ENCODE measurements around the gene GRK3. TPM values are rescaled to one million over a fixed set of nuclear protein-coding genes. Genes with fewer than 3 reads are reported as not detected.

The GRK3 gene
- total and polyA plus RNA-seq, 10 of the 15 experiments (the other 5 are each of a cell fraction or from before 2014, with no cell fraction given) = 3.1 to 35.1 (median 14.7) TPM

DNA sequence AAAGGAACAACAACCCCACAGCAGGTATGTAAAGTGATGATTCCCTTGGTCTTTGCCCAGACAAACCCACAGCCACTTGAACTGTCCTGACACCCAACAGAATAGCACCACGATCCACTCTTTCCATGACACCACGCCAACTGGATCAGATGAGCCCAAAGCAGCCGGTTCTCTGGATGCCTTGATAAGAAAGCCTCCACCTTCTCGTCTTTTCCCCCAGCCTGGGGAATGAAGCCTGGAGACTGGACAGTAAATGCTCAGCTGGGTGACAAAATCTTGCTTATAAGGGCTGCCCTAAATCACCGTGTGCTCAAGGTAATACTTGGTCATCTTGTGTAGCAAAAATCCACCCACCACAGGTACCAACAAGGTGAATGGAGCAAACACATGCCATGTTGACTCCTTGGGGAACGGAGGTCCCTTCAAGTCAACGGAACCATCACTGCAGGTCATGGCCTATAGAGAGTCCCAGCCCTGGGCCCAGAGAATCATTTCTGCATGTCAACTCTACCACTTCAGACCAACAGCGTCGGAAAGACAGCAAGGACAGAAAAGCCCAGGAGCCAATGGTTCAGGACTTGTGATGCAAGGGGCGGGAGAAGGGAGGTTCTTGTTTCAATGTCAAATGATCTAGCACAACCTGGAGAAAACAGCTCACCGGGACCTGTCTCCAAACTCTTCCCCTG lies 175.3 kb downstream of the GRK3 start (continued):
- no peak for TF ChIP-seq ZBTB11 (CRISPR knock-in tag; IDR thresholded peaks at IDR 0.05)
- no peak for TF ChIP-seq SUZ12 (IDR thresholded peaks at IDR 0.05; ENCODE audit: unreplicated experiment)
- no peak for TF ChIP-seq CREM (IDR thresholded peaks at IDR 0.05; ENCODE audit: low read depth)
- TF ChIP-seq SRF (IDR thresholded peaks at IDR 0.05; ENCODE audit: low read depth in 2 of 2, low read length in 2 of 2) = no peak
- no peak for TF ChIP-seq SMAD5 (IDR thresholded peaks at IDR 0.05; ENCODE audit: low read depth)
- TF ChIP-seq RAD51 (IDR thresholded peaks at IDR 0.05) = no peak

GRCh38 chr22:25741692-25742626 lies 177.5 kb downstream of the GRK3 start, which contains the start of gene MYO18B:
TSS of gene MYO18B (plus strand) at chr22:25742188. CDS start at chr22:25761093, 18,905 bp downstream.
- H3K4me1 ChIP-seq (ENCODE audit: control insufficient read depth, insufficient read depth, low read length) = no peaks in the 10 kb centered on the region
- no peaks in the 10 kb centered on the region for H3K79me2 ChIP-seq (ENCODE audit: control insufficient read depth, insufficient read depth, low read length)
- ChIA-PET SMC1A (ENCODE audit: uncharacterized antibody, unreplicated experiment) (interaction anchor here (0.9 to 1.3 kb wide), 2 partner anchors 24 to 28 kb away, joined by 3 read pairs; no protein-coding TSS in a partner anchor), POLR2A (interaction anchor here (0.7 kb wide), 1 partner anchor 19 kb away, joined by 3 read pairs; no protein-coding TSS in a partner anchor), CTCF (interaction anchor here (1.2 kb wide), 1 partner anchor 198 kb away, joined by 4 read pairs; no protein-coding TSS in a partner anchor), RAD21 (ENCODE audit: unreplicated experiment) (no interaction called here)
- FAIRE-seq = no peak
- in situ Hi-C loops (cut with MboI) (loop anchor here (5.0 kb wide), 1 partner anchor 50 kb away; no protein-coding TSS in a partner anchor), intact Hi-C loops (cut with micrococcal nuclease; ENCODE audit: unreplicated experiment) (no loop called here)
- BruUV-seq (replicated peaks) = no TSS peak
- no peaks in the 10 kb centered on the region for H4K20me1 ChIP-seq (ENCODE audit: control insufficient read depth, insufficient read depth)
- H3K4me3 ChIP-seq = no peak within 1 kb of the TSS
- H3K9me3 ChIP-seq (replicated peaks; ENCODE audit: control insufficient read depth, insufficient read depth, low read length) = no peaks in the 10 kb centered on the region
- no peak within 1 kb of the TSS for H3K4me2 ChIP-seq (ENCODE audit: control insufficient read depth, insufficient read depth)
- H3K9ac ChIP-seq (ENCODE audit: control insufficient read depth, insufficient read depth, low read length) = no peak within 1 kb of the TSS
- H2AFZ ChIP-seq (ENCODE audit: control insufficient read depth, low read depth, low read length) = no peak within 1 kb of the TSS
- 78% methylated on average over 33 of the region's 36 CpGs for WGBS (ENCODE audit: insufficient coverage, insufficient replicate concordance, low lambda C conversion rate, missing lambda C conversion rate)
- no peaks in the 10 kb centered on the region for H3K27me3 ChIP-seq (replicated peaks in 1 of 2; ENCODE audit: control insufficient read depth in 2 of 2, insufficient read depth in 2 of 2, low read length in 1 of 2)
- H3K27ac ChIP-seq (ENCODE audit: control insufficient read depth, insufficient read depth) = no peak within 1 kb of the TSS
- no peak for TF ChIP-seq CUX1 (IDR thresholded peaks at IDR 0.05; ENCODE audit: insufficient replicate concordance, low read depth, low read length)
- no peak for ATAC-seq
- DNase-seq (ENCODE audit: low read depth, low spot score) = no peak
- H3K36me3 ChIP-seq (ENCODE audit: control insufficient read depth in 2 of 2, insufficient read depth in 2 of 2, low read length in 1 of 2) = no peaks in the 10 kb centered on the region

Measured in GM12878 (cell line).